ENCODE data around the gene TMIE.

The TMIE gene

DNA sequence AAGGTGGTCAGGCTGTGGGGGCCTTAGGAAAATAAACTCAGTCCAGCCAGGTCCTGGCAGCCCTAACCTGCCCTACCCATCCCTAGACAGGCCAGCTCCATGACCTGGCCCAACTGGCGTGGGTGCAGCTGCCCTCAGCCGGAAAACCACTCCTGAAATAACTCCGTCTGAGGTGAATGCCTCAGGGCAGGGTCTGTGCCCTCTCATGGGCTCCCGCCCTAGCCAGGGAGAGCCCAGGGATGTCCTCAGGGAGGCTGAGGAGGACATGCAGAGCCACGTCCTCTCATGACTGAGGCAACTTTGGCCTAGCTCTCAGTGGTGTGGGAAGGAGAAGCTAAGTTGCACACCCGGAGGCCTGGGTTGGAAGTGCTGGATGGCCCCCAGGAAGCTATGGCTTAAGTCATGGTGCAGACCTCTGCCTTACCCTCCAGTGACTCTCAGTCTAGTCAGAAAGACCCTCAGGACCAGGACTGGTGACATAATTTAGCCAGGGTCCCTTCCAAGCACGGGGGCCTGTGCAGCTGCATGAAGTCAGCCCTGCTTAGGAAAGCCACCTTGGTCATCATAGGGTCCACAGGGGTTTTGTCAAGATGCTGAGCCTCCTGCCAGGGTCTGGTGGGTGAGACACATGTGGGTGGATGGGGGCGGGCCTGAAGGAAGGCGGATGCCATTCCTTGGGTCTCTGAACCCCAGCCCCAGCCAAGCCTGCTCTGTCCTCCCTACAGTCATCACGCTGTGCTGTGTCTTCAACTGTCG is 7.4 kb downstream of the TMIE start:
- DNase-seq (ENCODE audit: low spot score) = no peak

DNA sequence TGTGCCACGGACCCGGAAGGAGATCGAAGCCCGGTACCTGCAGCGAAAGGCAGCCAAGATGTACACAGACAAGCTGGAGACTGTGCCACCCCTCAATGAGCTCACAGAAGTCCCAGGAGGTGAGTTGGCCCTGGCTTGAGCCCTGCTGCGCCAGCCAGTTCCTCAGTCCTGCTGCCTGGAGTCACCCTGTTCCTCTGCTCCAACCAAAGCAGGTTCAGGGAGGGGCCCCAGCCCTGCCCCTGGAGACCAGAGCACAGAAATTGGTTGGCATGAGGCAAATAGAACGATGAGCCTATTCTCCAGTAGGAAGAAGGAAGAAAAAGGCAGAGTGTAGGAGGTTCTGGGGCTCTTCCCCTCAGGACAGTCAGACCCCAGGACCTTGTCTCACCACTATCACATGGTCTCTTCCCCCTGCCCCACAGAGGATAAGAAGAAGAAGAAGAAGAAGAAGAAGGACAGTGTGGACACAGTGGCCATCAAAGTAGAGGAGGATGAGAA is 8.0 kb downstream of the TMIE start:
- DNase-seq (ENCODE audit: low spot score) = no peak

DNA sequence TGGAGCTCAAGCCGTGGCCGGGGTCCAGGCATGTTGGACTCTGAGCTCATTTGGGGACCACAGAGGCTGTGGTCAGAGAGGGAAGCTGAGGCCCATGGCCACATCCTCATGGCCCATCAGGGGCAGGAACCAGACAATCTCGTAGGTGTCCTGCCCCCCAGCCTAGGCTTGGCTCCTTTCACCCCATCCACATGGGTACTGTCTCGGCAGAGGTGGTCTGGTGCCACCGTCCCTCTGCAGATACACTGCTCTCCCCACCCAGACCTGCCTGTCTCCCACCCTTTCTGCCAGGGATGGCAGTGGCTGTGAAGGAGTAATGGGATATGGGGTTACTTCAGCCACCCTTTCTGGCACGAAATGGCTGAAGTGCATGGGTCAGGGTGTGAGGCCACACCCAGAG is 8.5 kb downstream of the TMIE start:
- DNase-seq (ENCODE audit: low spot score) = no peak

DNA sequence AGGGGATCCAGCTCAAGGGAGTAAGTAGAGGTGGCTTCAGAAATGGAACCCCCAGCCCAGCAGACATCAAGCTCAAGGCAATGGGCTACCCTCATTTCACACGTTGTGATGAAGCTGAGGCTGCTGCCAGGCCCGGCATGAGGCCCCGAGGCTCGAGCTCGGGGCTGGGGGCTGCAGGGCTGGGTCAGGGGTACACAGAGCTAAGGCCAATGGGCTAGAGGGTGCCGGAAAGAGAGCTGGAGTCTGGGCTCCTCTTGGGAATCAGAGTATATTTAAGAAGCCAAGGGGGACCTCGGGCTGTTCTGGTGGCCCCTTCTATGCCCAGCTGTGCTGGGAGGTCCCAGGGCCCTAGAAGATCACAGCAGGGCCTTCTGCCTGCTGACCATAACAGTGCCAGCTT is 9.0 kb downstream of the TMIE start:
- DNase-seq (ENCODE audit: low spot score) = no peak

DNA sequence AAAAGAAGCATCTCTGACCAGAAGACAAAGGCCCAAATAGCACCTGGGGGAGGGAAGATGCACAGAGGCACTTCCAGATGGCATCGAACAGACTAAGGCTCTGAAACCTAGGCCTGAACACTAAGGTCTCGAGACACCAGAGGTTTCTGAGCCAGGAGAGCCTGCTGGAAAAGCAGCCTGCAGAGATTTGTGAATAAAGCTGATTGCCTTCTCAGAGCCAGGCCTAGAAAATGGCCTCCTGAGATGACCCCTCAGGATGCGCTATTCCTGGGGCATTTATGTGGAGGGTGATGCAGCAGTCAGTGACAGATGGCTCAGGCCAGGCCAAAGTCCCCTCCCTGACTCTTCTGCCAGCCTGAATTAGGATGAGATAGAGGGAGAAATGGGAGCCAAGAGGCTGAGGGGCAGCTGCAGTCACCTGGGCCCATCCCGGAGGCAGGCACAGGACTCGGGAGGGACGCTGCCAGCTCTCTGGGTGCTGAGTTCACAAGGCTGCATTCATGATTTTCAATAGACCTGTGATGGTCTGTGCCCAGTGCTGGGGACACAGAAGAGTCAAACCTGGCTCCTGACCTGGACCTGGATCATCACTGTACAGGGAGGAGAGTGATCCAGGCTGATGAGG is 9.6 kb downstream of the TMIE start:
- no peak for DNase-seq (ENCODE audit: low spot score)

DNA sequence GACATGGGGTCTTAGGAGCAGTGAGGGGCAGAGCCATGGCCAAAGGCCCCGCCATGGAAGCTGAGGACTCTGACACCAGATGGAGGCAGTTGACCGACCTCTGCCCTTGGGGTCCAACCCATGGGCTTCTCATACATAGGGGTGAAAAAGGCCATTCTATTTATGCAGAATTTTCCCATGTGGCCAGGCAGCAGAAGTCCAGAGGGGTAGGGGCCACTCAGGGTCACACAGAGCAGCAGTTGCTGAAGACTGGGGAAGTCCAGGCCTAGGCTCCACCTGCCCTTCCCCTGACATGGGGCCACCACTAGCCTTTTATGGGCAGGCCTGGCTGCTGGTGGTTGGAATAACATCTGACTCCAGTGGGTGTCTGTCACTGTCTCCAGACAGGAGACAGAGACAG is 10.1 kb downstream of the TMIE start:
- DNase-seq (ENCODE audit: low spot score) = no peak

DNA sequence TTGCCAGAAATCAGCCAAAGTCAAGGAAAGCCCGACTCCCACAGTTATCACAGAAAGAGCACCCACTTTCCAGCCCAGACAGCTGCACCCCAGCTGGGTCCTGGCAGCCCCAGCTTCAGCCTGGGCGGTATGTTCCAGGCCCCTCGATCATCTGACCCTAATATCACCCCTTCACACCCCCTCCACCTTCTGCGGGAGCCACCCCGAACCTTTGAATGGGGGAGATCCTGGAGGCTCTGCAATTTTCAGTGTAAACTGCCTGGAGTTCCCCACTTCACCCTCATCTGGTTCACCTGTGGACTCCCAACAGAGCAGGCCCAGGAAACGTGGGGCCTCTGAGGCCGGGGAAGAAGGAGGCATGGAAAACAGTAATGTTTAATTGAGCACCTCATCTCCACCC is 10.6 kb downstream of the TMIE start:
- DNase-seq (ENCODE audit: low spot score) = no peak

DNA sequence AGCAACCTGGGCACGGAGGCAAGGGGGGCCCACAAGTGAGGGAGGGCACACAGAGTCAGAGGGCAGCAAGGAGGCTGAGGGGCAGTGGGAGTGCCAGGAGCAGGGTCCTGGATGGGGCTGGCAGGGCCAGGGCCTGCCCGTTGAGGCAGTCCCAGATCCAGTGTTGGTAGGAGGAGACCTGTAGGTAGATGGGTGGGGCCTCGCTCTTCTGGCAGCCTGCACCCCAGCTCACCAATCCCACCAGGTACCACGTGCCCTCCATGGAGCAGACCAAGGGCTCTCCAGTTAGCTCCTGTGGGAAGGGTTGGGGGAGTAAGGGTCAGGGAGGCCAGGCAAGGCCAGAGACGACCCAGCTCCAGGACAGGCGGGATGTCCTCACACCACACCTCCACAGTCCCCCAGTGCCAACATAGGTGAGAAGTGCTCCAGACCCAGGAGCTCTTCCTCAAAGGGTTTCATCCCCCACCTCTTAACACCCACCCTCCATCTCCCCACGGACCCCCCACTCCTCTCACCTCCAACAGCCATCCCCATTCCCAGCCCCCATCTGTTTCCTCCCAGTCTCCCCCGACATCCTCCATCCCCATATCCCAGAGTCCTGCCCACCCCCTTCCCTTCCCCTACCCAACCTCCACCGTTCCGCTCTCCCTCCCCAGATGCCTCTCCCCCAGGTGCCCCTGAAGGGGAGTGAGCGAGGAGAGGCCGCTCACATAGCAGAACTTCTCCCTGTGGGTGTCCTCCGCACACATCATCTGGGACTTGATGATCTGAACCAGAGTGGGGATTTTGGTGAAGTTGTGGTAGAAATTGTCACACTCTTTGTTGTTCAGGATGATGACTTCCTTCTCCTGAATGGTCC is 11.2 kb downstream of the TMIE start:
- DNase-seq (ENCODE audit: low spot score) = no peak

DNA sequence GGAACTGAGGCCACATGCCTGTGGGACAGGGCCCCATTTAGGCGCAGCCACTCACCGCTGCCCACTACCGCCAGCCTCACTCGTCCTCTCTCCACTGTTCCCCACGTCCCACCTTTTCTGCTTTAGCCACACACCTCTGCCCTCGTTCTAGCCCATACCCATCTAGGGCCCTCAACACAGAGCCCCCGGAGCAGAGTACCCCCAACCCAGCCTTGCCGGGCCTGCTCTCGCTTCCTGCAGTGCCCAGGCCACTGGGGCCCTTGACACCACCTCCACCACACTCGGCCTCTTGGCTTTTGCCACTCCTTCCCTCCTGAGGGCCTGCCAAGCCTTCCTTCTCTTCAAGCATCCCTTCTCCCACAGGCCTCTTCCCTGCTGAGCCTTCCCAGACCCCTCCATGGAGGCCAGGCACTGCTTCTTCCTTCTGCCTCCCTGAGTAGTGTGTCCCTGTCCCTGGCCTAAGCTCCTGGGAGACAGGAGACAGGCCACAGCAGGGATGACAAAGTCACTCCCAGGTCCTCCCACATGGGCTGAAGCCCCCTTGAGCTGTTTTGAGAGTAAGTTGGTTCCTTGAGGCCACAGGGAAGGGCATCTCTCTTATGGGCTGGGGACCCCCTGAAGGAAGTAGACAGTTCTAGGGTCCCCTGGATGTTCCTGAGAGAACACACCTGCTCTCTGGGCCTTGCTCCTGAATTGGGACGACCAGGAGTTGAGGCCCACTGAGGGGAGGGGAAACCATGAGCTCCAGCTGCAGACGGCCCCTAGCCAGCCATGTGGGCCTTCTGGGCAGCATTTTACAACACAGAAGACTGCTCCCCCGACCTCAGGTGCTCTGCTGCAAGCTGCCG is 12.1 kb downstream of the TMIE start:
- no peak for DNase-seq (ENCODE audit: low spot score)

DNA sequence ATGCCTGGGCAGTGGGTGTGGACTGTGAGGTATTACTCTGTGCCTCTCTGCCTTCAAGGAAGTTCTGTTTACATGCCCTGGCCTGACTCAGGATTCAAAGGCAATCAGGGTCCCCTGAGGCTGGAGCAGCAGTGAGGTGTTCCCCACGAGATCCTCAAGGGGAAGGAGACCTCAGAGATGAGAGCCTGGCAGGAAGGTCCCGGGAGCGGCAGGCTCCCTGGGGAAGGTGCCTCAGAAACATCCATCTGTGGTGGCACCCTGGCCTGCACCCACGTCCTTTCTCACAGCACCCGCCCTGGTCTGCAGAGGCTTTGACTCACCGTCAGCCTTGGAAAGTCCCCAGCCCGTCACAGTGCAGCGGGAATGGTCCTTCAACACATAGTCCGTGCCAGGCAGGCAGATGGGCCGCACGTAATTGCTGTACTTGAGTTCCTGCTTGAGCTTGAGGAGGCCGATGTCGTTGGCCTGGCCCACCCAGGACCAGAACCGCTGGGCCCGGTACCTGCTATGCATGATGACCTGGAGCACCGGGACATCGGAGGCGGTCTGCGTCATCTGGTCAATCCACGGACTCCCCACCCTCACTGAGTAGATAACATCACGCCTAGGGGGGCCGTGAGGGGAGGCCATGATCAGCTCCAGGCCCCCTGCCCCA is 12.8 kb downstream of the TMIE start:
- DNase-seq (ENCODE audit: low spot score) = no peak

DNA sequence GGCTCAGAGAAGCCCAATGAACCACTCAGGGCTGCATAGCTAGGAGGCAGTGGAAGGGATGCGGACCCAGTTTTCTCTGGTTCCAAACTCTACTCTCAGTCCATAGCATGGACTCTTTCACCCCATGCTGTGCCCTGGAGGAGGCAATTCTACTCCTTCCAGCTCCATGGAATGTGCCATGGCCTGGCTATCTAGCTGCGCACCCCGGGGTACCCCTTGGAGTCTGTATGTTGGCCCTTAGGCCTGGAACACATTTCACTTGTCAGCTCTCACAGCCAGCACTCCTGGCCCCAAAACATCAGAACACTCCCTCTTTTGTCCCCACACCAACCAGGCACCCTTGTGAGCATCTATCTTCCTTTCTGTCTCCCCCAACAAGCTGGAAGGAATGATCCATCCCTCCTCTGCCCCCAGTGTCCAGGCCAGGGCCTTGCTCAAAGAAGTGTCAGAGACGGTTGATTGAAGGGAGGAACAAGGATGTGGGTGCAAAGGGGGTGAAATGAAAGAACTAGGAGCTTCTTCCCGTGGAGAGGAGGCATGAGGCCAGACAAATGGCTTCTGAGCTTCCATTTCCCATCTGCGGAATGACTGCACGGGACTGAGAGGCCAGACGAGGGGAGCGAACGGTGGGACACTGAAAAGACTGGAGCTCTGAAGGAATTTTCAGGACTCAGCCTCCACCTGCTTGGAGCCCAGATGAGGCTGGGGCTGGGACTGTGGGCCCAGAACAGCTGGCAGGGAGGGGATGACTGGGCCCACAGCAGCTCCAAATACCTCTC is 13.7 kb downstream of the TMIE start:
- DNase-seq (ENCODE audit: low spot score) = no peak

DNA sequence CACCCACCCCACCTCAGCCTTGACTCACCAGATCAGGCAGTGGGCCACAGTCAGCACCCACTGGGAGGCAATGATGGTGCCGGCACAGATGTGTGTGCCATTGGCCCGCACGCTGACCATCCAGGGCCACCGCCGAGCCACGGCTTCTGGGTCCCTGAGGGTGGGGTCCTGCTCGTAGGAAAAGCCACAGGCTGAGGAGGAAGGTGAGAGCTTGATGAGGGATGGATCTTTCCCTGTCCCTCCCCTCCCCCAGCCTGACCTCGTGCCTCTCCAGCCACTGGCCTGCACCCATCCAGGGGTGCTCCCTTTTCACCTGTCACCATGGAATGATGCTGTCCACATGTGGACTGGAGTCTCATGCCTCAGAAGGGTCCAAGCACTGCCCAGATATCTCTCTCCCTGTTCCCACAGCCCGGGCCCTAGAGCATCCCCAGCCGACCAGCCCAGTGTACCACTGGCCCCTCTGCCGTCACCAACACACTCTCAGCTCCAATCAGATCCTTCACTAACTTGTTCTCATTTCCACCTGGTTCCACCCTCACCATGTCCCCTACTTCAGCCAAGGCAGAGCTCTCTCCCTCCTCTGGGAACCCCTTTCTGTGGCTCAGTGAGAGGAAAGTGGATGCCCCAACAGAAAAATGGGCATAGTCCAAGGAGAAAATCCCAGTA is 14.4 kb downstream of the TMIE start:
- no peak for DNase-seq (ENCODE audit: low spot score)

DNA sequence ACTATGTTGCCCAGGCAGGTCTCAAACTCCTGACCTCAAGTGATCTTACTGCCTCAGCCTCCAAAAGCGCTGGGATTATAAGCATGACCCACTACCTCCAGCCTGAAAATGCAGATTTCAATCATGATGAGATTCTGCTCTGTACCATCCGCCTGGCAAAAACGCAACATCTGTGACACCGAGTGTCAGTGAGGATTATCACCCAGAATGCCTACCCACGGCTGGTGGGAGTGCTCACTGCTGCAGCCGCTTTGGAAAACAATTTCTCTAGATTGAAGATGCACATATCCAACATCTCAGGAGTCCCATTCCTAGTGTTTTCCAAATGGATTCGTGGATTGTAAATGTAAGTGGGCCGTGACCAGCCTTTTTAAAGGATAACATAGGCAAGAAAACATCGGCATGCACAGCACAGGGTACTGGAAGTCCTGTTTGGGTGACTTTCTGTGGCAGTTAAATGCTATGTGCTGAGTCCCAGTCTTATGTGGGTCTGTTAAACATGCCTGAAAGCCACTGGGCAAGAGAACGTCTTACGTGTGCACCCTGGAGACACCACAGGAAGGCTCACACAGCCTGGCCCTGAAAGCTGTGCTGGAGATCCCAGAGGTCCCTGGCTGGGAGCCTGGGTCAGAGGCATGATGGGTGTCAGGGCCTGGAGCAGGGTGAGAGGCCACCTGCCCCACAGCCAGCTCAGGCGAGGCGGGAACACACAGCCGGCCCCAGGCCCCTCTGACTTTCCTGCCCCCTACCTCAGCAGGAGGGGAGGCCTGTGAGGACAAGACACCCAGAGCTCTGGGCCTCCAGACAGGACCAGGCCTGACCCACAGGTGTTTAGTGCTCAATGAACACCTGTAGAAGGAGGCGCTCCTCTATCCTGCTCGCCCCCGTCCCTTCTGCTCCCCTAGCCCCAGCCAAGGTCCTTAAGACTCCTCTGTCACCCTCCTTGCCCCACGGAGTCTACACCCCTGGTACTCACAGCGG is 15.6 kb downstream of the TMIE start:
- DNase-seq (ENCODE audit: low spot score) = no peak

DNA sequence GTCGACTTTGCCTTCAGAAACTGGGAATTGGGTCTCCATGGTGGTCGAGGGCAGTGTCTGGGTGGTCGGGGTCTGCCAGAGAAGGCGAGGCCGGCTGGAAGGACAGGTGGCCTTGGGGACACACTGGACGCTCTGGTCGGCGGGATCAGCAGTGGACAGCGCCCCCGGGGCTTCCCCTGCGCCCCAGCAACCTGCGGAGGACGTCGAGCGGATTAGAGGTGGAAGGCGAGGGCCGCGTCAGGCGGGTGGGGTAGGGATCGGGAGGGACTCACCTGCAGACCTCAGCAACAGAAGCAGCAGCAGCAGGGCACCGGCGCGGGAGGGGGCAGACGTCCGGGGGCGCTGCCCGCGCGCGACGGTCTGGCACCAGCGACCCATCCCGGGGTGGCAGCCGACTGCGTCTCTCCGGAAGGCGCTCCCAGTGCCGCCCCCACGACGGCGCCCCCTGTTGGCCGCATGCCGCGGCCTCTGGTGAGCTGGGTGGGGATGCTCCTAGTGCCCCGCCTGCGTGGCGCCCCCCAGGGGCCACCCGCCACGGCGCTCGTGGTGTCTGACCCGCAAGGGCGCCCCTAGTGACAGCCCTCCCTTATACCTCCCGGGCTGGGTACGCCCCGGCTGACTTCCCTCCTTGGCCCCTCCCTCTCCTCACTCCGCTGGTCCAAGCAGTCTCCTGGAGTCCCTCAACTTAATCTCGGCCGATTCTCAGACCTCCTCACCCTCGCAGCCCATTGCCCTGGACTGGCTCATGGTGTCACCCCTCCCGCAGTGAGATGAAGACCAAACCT is 16.4 kb downstream of the TMIE start, which contains the start of gene PRSS50:
TSS of gene PRSS50 (minus strand) at position 423 of the 785 bp plus-strand sequence. CDS start at position 378, 45 bp downstream.
- DNase-seq (ENCODE audit: low spot score) = no peak

DNA sequence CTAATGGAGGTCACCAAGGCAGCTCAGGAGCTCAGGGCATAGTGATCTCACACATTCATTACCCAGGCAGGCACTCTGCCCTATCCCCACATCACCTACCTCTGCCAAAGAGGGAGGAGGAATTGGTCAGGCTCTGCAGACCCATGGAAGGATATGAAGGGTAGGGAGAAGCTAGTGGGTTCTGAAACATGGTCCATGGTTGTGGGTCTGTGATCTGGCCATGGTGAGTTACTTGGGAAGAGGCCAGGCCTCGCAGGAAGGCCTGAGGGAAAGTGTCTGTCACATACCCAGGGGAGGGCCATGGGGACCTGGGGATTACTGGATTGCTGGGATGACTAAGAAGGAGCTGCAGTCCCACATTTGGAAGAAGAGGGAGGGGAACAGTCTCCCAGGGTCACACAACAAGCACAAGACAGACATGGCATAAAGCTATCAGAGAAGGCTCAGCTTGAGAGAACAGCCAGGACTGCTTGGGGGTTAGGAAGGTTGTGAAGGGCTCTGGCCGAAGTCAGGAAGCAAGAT is 17.9 kb downstream of the TMIE start:
- DNase-seq (ENCODE audit: low spot score) = no peak

DNA sequence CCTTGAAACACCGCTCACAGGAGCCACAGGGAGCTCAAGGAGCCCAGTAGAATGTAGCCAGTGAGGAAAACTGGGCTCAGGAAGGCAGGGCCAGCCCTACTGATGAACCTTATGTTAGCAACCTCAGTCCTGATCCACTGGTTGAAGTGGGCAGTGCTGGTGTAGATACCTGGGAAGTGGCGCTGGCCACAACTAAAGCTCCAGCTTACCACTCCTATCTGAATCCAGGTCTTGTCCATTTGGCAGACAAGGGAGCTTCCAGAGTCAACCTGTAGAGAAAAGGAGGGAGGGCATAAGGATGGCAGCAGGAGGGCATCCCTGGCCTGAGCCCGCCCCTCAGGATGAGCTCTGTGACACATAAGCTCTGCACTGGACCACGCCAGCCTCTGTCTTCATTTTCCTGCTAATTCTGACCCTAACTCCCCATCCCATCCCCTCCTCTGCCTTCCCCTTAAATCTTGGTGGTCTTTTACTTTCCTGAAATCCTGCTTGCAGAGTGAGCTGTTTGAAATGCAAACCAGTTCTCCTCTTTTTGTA is 18.6 kb downstream of the TMIE start:
- DNase-seq (ENCODE audit: low spot score) = no peak

DNA sequence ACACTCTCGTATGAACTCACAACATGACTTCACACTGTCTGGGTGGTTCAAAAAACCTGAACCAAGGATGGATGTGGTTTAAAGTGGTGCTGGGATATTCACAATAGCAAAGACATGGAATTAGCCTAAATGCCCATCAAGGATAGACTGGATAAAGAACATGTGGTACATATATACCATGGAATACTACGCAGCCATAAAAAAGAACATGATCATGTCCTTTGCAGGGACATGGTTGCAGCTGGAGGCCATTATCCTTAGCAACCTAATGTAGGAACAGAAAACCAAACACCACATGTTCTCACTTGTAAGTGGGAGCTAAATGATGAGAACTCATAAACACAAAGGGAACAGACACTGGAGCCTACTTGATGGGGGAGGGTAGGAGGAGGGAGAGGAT is 19.8 kb downstream of the TMIE start:
- no peak for DNase-seq (ENCODE audit: low spot score)
